ENCODE data around the gene EIF3A.
A peak's percentile ranks its signal among the peaks of the same experiment; 100 is the strongest.

GRCh38 chr10:119079599-119080520 lies 757 bp downstream of the EIF3A start:
- TF ChIP-seq CTCF (IDR thresholded peaks at IDR 0.05; ENCODE audit: poor library complexity, severe bottlenecking) (no peak), RAD21 (conservative IDR thresholded peaks at IDR 0.05) (no peak), POLR2AphosphoS5 (IDR thresholded peaks at IDR 0.05) (no peak), SMC3 (conservative IDR thresholded peaks at IDR 0.05; ENCODE audit: poor library complexity) (no peak), EZH2 (IDR thresholded peaks at IDR 0.05; ENCODE audit: borderline replicate concordance, insufficient read depth, low read length, poor library complexity, severe bottlenecking) (no peak), MXI1 (conservative IDR thresholded peaks at IDR 0.05; ENCODE audit: poor library complexity, severe bottlenecking) (peak; percentile 13), EP300 (conservative IDR thresholded peaks at IDR 0.05; ENCODE audit: poor library complexity, severe bottlenecking) (no peak), REST (IDR thresholded peaks at IDR 0.05; ENCODE audit: borderline replicate concordance) (no peak)
